ENCODE results near the gene ZBTB21. TPM values are rescaled to one million over a fixed set of nuclear protein-coding genes. Genes with fewer than 3 reads are reported as not detected.

ZBTB21 gene
- total RNA-seq, 1 experiment from 2014 or later: 17.9 TPM

GRCh38 chr21:42013376-42013775 is 3.2 kb upstream of the ZBTB21 start:
- Histone ChIP-seq H3K4me3 (ENCODE audit: low read depth in 2 of 2, low read length in 2 of 2) (no peak overlapping the region), H3K27ac (ENCODE audit: low read length) (no peak overlapping the region), H3K9me3 (ENCODE audit: control insufficient read depth, insufficient read depth, low read depth, low read length) (no peaks in the 10 kb centered on the region), H3K4me1 (ENCODE audit: control insufficient read depth, insufficient read depth, low read length) (no peaks in the 10 kb centered on the region; the same call in 1 of the 2 replicates), H3K27me3 (ENCODE audit: control insufficient read depth, insufficient read depth, low read length) (no peaks in the 10 kb centered on the region), H3K36me3 (ENCODE audit: control insufficient read depth, insufficient read depth, low read length) (no peaks in the 10 kb centered on the region; the same call in 1 of the 2 replicates)
- DNase-seq (ENCODE audit: low read depth, low spot score) (no peak), ATAC-seq (no peak)
- BruUV-seq (replicated peaks): no TSS peak
- TF ChIP-seq POLR2AphosphoS5 (IDR thresholded peaks at IDR 0.05; ENCODE audit: low read depth, low read length) (no peak), CTCF (IDR thresholded peaks at IDR 0.05) (no peak), TCF7L2 (IDR thresholded peaks at IDR 0.05; ENCODE audit: low read depth, low read length) (no peak), SIN3A (IDR thresholded peaks at IDR 0.05; ENCODE audit: borderline replicate concordance, insufficient read depth, low read depth, low read length) (no peak)
- TF ChIP-seq, protein P1, sequence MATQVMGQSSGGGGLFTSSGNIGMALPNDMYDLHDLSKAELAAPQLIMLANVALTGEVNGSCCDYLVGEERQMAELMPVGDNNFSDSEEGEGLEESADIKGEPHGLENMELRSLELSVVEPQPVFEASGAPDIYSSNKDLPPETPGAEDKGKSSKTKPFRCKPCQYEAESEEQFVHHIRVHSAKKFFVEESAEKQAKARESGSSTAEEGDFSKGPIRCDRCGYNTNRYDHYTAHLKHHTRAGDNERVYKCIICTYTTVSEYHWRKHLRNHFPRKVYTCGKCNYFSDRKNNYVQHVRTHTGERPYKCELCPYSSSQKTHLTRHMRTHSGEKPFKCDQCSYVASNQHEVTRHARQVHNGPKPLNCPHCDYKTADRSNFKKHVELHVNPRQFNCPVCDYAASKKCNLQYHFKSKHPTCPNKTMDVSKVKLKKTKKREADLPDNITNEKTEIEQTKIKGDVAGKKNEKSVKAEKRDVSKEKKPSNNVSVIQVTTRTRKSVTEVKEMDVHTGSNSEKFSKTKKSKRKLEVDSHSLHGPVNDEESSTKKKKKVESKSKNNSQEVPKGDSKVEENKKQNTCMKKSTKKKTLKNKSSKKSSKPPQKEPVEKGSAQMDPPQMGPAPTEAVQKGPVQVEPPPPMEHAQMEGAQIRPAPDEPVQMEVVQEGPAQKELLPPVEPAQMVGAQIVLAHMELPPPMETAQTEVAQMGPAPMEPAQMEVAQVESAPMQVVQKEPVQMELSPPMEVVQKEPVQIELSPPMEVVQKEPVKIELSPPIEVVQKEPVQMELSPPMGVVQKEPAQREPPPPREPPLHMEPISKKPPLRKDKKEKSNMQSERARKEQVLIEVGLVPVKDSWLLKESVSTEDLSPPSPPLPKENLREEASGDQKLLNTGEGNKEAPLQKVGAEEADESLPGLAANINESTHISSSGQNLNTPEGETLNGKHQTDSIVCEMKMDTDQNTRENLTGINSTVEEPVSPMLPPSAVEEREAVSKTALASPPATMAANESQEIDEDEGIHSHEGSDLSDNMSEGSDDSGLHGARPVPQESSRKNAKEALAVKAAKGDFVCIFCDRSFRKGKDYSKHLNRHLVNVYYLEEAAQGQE (IDR thresholded peaks at IDR 0.05; ENCODE audit: insufficient read depth in 1 of 2, low read depth in 2 of 2, low read length in 1 of 2): no peak
- in situ Hi-C loops (cut with HindIII; ENCODE audit: low pct_unique_long_range_greater_than_20kb, low sequenced_read_pairs) (no loop called here), intact Hi-C loops (cut with micrococcal nuclease; ENCODE audit: unreplicated experiment) (no loop called here)
- ChIA-PET CTCF (no interaction called here), POLR2A (no interaction called here)

DNA sequence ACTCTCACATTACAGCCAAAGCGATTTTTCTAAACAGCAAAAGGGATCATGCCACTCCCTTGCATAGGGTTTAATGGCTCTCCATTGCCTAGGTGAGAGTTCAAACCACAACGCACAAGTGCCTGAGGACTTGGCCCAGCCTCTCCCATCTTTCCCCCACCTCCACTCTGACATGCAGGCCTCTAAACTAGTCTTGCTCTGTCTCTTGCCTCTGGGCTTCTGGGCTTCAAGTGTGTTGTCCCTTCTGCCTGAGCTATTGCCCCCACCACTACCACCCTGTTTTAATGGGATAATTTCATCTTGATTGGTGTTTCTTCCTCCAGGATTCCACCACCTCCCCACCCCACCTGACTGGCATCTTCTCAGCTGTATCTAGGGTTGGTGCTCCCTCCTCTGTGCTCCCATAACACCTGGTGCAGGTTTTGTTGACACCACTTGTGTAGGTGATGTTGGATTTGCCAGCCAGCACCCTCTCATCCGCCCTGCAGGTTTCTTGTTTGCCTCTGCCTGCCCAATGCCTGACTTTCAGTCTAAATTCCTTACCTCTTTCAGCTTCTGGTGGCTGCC is 2.7 kb upstream of the ZBTB21 start:
- DNase-seq (ENCODE audit: low read depth, low spot score) (no peak), ATAC-seq (no peak)
- Histone ChIP-seq H3K9me3 (ENCODE audit: control insufficient read depth, insufficient read depth, low read depth, low read length) (no peaks in the 10 kb centered on the region), H3K36me3 (ENCODE audit: control insufficient read depth, insufficient read depth, low read length) (no peaks in the 10 kb centered on the region; the same call in 1 of the 2 replicates), H3K27me3 (ENCODE audit: control insufficient read depth, insufficient read depth, low read length) (no peaks in the 10 kb centered on the region), H3K4me3 (ENCODE audit: low read depth in 2 of 2, low read length in 2 of 2) (no peak overlapping the region), H3K27ac (ENCODE audit: low read length) (no peak overlapping the region), H3K4me1 (ENCODE audit: control insufficient read depth, insufficient read depth, low read length) (no peaks in the 10 kb centered on the region; the same call in 1 of the 2 replicates)
- intact Hi-C loops (cut with micrococcal nuclease; ENCODE audit: unreplicated experiment) (no loop called here), in situ Hi-C loops (cut with HindIII; ENCODE audit: low pct_unique_long_range_greater_than_20kb, low sequenced_read_pairs) (no loop called here)
- no TSS peak for BruUV-seq (replicated peaks)
- TF ChIP-seq SIN3A (IDR thresholded peaks at IDR 0.05; ENCODE audit: borderline replicate concordance, insufficient read depth, low read depth, low read length) (no peak), POLR2AphosphoS5 (IDR thresholded peaks at IDR 0.05; ENCODE audit: low read depth, low read length) (no peak), CTCF (IDR thresholded peaks at IDR 0.05) (no peak), TCF7L2 (IDR thresholded peaks at IDR 0.05; ENCODE audit: low read depth, low read length) (no peak)
- TF ChIP-seq, protein P1 (IDR thresholded peaks at IDR 0.05; ENCODE audit: insufficient read depth in 1 of 2, low read depth in 2 of 2, low read length in 1 of 2): no peak
- ChIA-PET POLR2A (no interaction called here), CTCF (no interaction called here)
